BE2C (cell line): ENCODE data around the gene ETV7. TPM values are rescaled to one million over a fixed set of nuclear protein-coding genes. Genes with fewer than 3 reads are reported as not detected.

Experiments
- DNase-seq: peaks from one replicate; pipeline ENCODE4 v3.0.0-alpha.2; 2020
- H3K27me3 ChIP-seq: fragments of 250-450 bp; sonication (Bioruptor Pico); 2 replicates; pipeline ENCODE4 v1.5.1; 2020; ENCODE audit warnings: mild to moderate bottlenecking
- H3K36me3 ChIP-seq: fragments of 250-450 bp; sonication (Bioruptor Pico); 2 replicates; pipeline ENCODE4 v1.5.1; 2020; ENCODE audit warnings: mild to moderate bottlenecking
- H3K4me1 ChIP-seq: fragments of 250-450 bp; sonication (Bioruptor Pico); 2 replicates; pipeline ENCODE4 v1.5.1; 2020
- H3K4me3 ChIP-seq: 2 replicates; pipeline ENCODE4 v1.5.1; 2011; ENCODE audit warnings: low read depth, low read length
- H3K9me3 ChIP-seq: fragments of 250-450 bp; sonication (Bioruptor Pico); 2 replicates; pipeline ENCODE4 v1.5.1; 2020
- polyA plus RNA-seq: library from polyadenylated mRNA; unstranded; fragments of >200 nt; gene quantifications from one replicate; pipeline ENCODE4 v1.2.1, GENCODE V29; 2012; ENCODE audit warnings: low read depth, missing spikeins; ENCODE audit not compliant: insufficient read length, insufficient read depth
- TF ChIP-seq, protein P1 (sequence below): IDR thresholded peaks from 2 replicates; pipeline ENCODE4 v1.5.1; 2012; ENCODE audit warnings: mild to moderate bottlenecking, low read depth, low read length

The ETV7 gene
- polyA plus RNA-seq = 0.52 TPM

DNA sequence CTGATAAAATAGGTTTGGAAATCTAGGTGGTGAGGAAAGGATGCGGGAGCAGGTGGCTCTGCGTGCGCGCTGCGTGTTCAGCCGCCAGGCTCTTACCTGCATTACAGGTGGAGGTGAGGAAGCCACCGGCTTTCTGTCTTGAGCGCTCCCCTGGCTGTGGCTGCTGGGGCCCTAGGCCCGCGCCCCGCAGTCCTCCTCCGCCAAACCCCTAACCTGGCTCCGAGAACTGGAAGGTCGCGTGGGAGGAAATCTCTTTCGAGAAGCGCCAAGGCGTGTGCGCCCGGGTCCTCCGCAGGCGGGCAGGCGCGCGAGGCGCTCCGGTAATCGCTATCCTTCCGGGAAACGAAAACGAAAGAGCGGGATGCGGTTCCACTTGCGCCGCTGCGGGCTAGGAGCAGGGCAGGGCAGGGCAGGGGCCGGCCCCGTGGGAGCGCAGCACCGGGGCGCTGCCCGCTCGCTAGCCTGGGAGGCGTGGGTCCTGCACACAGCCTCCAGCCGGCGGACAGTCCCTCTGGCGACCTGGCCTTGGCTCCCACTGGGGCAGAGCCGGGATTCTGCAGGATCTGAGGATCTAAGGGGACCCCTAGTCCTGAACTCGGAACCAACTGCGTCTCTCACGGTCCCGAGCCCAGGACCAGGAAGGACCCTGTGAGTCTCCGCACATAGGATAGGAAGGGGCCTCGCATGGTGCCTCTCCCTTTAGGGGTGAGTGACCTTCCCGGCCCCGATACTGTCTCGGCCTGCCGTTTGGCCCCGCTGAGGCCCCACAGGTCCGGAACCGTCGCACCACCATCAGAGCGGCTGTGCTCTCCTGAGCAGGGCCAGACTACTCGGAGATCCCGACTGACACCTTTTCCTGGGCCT is at the start of gene ETV7:
Gene ETV7, minus strand, starts transcription at position 230 of the 864 bp plus-strand sequence. Its CDS starts 128 bp downstream, at position 102.
- DNase-seq = no peak
- Histone ChIP-seq H3K36me3 (no peaks in the 10 kb centered on the region), H3K27me3 (peaks cover 4% of the 10 kb centered on the region), H3K9me3 (no peaks in the 10 kb centered on the region), H3K4me3 (peak within 1 kb of the TSS; percentile 57), H3K4me1 (no peaks in the 10 kb centered on the region)
- TF ChIP-seq, protein P1, sequence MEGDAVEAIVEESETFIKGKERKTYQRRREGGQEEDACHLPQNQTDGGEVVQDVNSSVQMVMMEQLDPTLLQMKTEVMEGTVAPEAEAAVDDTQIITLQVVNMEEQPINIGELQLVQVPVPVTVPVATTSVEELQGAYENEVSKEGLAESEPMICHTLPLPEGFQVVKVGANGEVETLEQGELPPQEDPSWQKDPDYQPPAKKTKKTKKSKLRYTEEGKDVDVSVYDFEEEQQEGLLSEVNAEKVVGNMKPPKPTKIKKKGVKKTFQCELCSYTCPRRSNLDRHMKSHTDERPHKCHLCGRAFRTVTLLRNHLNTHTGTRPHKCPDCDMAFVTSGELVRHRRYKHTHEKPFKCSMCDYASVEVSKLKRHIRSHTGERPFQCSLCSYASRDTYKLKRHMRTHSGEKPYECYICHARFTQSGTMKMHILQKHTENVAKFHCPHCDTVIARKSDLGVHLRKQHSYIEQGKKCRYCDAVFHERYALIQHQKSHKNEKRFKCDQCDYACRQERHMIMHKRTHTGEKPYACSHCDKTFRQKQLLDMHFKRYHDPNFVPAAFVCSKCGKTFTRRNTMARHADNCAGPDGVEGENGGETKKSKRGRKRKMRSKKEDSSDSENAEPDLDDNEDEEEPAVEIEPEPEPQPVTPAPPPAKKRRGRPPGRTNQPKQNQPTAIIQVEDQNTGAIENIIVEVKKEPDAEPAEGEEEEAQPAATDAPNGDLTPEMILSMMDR = no peak

DNA sequence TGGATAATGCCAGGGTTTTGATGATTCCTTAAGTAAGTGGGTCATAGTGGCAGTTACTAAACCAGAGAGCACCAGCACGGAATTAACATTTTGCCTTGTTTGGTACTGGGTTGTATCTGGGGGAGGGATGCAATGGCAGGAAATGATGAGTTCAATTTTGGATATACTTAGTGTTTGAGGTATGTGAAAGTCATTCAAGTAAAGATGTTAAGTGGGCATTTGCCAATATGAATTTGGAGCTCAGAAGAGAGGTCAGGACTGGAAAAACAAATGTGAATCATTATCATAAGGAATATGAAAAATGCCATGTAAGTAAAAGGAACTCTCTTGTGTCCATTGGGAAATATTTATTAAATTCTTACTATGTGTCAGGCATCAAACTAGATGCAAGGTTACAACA is 49.0 kb upstream of the ETV7 start:
- TF ChIP-seq, protein P1 = no peak
- no peaks in the 10 kb centered on the region for H3K9me3 ChIP-seq

DNA sequence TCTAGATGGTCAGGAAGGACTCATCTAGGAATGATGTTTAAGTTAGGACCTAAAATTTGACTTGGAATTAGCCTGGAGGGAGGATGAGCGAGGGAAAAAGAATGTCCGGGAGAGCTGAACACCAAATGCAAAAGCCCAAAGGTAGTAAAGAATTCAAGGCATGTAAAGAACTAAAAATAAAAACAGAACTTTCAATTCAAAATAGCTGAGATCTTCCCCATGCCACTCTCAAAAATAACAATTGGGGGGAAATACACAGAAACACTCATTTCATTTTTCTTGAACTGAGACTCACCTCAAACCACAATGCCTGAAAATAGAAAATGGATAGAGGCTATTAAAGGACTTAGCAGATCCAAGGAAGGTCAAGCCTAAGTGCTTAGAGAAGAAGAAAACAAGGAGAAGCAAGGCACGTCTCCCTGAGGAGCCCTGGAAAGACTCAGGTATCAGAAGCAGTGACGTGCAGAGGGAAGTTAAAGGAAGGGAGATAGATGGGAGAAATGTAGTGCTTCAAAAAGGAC is 44.7 kb upstream of the ETV7 start:
- Histone ChIP-seq H3K36me3 (no peaks in the 10 kb centered on the region), H3K4me1 (peaks cover 5% of the 10 kb centered on the region), H3K27me3 (no peaks in the 10 kb centered on the region), H3K9me3 (no peaks in the 10 kb centered on the region), H3K4me3 (no peak overlapping the region)
- TF ChIP-seq, protein P1 = no peak
- DNase-seq = no peak

More for the DNA sequence above, 49.0 kb upstream of the ETV7 start:
- DNase-seq = no peak
- no peaks in the 10 kb centered on the region for H3K27me3 ChIP-seq
- H3K36me3 ChIP-seq = no peaks in the 10 kb centered on the region
- H3K4me1 ChIP-seq = peaks cover 5% of the 10 kb centered on the region
- no peak overlapping the region for H3K4me3 ChIP-seq

DNA sequence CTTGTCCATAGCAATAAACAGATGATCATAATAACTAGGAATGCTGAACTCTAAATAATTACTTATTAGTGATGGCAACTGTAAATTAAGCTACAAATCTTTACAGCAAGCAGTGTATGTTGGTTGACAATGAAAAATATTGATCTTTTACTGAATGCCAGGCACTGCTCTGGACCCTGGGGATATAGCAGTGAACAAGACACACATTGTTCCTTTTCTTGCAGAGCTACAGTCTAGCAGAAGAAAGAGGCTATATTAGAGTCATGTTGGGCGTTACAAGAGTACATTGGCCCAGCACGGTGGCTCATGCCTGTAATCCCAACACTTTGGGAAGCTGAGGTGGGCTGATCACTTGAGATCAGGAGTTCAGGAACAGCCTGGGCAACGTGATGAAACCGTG is 43.7 kb upstream of the ETV7 start:
- no peak for DNase-seq
- Histone ChIP-seq H3K27me3 (no peaks in the 10 kb centered on the region), H3K4me3 (no peak overlapping the region), H3K36me3 (no peaks in the 10 kb centered on the region), H3K9me3 (no peaks in the 10 kb centered on the region), H3K4me1 (peaks cover 5% of the 10 kb centered on the region)
- TF ChIP-seq, protein P1 = no peak

DNA sequence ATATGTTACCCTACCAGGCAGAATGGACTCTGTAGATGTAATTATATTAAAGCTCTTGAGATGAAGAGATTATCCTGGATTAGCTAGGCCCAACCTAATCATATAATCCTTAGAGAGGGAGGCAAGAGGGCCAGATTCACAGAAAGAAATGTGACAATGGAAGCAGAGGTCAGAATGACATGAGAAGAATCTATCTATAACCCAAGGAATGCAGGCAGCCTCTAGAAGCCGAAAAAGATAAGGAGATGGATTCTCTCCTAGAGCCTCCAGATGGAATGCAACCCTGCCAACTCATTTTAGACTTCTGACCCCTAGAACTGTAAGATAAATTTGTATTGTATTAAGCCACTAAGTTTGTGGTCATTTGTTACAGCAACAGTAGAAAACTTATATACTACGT is 42.9 kb upstream of the ETV7 start:
- no peaks in the 10 kb centered on the region for H3K27me3 ChIP-seq
- TF ChIP-seq, protein P1 = no peak
- H3K36me3 ChIP-seq = no peaks in the 10 kb centered on the region
- DNase-seq = no peak
- H3K4me1 ChIP-seq = peaks cover 5% of the 10 kb centered on the region
- no peak overlapping the region for H3K4me3 ChIP-seq
- H3K9me3 ChIP-seq = no peaks in the 10 kb centered on the region

DNA sequence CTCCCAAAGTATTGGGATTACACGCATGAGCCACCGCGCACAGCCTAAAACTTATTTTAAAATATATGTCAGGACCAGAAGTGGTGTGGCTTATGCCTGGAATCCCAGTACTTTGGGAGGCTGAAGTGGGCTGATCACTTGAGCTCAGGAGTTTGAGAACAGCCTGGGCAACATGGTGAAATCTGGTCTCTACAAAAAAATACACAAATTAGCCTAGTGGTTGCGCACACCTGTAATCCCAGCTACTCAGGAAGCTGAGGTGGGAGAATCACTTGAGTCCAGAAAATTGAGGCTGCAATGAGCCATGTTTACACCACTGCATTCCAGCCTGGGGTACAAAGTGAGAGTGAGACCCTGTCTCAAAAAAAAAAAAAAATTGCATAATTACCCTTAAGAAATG is 41.4 kb upstream of the ETV7 start:
- TF ChIP-seq, protein P1 = peak; percentile 28; the same call in 1 of the 2 replicates

More for the DNA sequence above, 41.4 kb upstream of the ETV7 start:
- Histone ChIP-seq H3K36me3 (no peaks in the 10 kb centered on the region), H3K27me3 (no peaks in the 10 kb centered on the region), H3K4me3 (no peak overlapping the region), H3K4me1 (peaks cover 6% of the 10 kb centered on the region), H3K9me3 (no peaks in the 10 kb centered on the region)
- no peak for DNase-seq
